Chondrocyte (in vitro differentiated cells): ENCODE results near the gene IZUMO1. TPM values are rescaled to one million over a fixed set of nuclear protein-coding genes. Genes with fewer than 3 reads are reported as not detected.
"Not testable (repeated sequence)": the region's sequence is repeated elsewhere in the genome, so short reads cannot be mapped to it uniquely, and the experiment has no call there.

Experiments
- DNase-seq: peaks from one replicate; pipeline ENCODE4 v3.0.0; 2021; ENCODE audit warnings: mixed read lengths, low spot score
- H3K27ac Mint-ChIP-seq: one replicate; pipeline ENCODE4 v1.8.0; 2021; ENCODE audit warnings: mild to moderate bottlenecking, moderate library complexity, mixed read lengths; ENCODE audit not compliant: unreplicated experiment
- H3K27me3 Mint-ChIP-seq: 2 replicates; pipeline ENCODE4 v1.8.0; 2021; ENCODE audit warnings: low read depth, mixed read lengths
- H3K36me3 Mint-ChIP-seq: 2 replicates; pipeline ENCODE4 v1.8.0; 2021; ENCODE audit warnings: low read depth, mixed read lengths
- H3K4me1 Mint-ChIP-seq: 2 replicates; pipeline ENCODE4 v1.8.0; 2021; ENCODE audit warnings: low read depth, mild to moderate bottlenecking, mixed read lengths
- H3K4me3 Mint-ChIP-seq: one replicate; pipeline ENCODE4 v1.8.0; 2021; ENCODE audit warnings: mild to moderate bottlenecking, moderate library complexity, mixed read lengths; ENCODE audit not compliant: unreplicated experiment
- H3K9me3 Mint-ChIP-seq: 2 replicates; pipeline ENCODE4 v1.8.0; 2021; ENCODE audit warnings: low read depth, mixed read lengths
- CTCF ChIP-seq: fragments of 200-600 bp; sonication (generic); IDR thresholded peaks from 2 replicates; pipeline ENCODE4 v1.5.0; 2021; ENCODE audit warnings: antibody characterized with exemption, mild to moderate bottlenecking, moderate library complexity
- long read RNA-seq: library from polyadenylated mRNA; stranded (forward); transcript quantifications from one replicate; pipeline ENCODE4 v2.0.0, GENCODE V29; 2021
- total RNA-seq: library from RNA; stranded (reverse); gene quantifications from 3 replicates; pipeline ENCODE4 v1.2.1, GENCODE V29; 2021

The IZUMO1 gene
- total RNA-seq: not detected in 3 replicates
- long read RNA-seq: 0 reads

- no peaks in the 10 kb centered on the region for H3K9me3 Mint-ChIP-seq
- peak within 1 kb of the TSS; percentile 89 for H3K27ac Mint-ChIP-seq
- peak within 1 kb of the TSS; percentile 68 for H3K4me3 Mint-ChIP-seq
- no peaks in the 10 kb centered on the region for H3K36me3 Mint-ChIP-seq
- no peaks in the 10 kb centered on the region for H3K27me3 Mint-ChIP-seq
- DNase-seq: no peak
- H3K4me1 Mint-ChIP-seq: peaks cover 5% of the 10 kb centered on the region
- no peak for TF ChIP-seq CTCF
Observed at GRCh38 chr19:48746738-48747575, at the start of gene IZUMO1. Gene IZUMO1 (minus strand): TSS chr19:48746909. CDS start chr19:48745859, 1,050 bp downstream.

- no peak for DNase-seq
- Mint-ChIP-seq H3K4me3 (peak overlapping the region; percentile 90), H3K4me1 (peaks cover 33% of the 10 kb centered on the region), H3K36me3 (no peaks in the 10 kb centered on the region), H3K9me3 (no peaks in the 10 kb centered on the region), H3K27ac (peak overlapping the region; percentile 98), H3K27me3 (no peaks in the 10 kb centered on the region)
- no peak for TF ChIP-seq CTCF
Observed at GRCh38 chr19:48795685-48796070, 49.0 kb upstream of the IZUMO1 start.

DNA sequence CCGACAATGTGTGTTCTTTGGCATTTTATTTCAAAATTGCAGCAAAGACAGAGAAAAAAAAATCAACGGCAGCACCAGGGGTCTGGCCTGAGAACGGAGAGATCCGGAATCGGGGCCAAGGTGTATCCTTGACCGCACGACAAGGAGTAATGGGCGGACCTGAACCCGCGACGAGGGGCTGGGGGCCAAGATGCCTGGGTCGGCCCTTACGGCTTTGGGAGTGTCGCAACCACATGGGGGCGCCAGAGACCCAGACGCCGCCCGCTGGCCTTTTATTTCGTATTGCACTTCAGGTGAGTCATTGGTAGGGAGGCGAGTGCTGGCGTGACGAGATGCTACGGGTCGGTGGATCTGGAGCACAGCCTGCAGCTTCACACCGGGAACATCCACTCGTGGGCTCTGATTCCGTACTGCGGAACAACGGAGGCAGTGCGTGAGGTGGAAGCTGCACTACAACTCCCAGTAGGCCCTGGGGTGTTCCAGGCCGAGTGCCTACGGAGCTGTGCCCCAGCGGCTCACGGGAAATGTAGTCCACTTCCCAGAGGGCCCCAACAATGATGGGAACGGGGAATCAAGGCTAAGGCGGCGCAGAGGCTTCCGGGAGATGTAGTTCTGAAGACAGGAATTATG lies 48.5 kb upstream of the IZUMO1 start:
- peaks cover 30% of the 10 kb centered on the region for H3K4me1 Mint-ChIP-seq
- peak overlapping the region; percentile 90 for H3K4me3 Mint-ChIP-seq
- DNase-seq: no peak
- H3K36me3 Mint-ChIP-seq: no peaks in the 10 kb centered on the region
- TF ChIP-seq CTCF: peak; percentile 100
- H3K27ac Mint-ChIP-seq: peak overlapping the region; percentile 98
- no peaks in the 10 kb centered on the region for H3K27me3 Mint-ChIP-seq
- no peaks in the 10 kb centered on the region for H3K9me3 Mint-ChIP-seq

DNA sequence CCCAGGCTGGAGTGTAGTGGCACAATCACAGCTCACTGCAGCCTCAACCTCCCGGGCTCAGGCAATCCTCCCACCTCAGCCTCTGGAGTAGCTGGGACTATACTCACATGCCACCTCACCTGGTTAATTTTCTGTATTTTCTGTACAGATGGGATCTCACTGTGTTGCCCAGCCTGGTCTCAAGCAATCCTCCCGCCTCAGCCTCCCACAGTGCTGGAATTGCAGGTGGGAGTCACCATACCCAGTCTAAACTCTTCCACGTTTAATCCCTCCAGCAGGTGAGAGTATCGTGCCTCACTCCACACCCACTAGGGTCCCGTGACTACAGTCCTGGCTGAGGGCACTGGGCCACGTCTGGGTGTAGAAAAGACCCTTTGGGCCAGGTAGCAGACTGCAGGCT lies 47.6 kb upstream of the IZUMO1 start:
- peak overlapping the region; percentile 98 for H3K27ac Mint-ChIP-seq
- no peak for TF ChIP-seq CTCF
- H3K36me3 Mint-ChIP-seq: no peaks in the 10 kb centered on the region
- DNase-seq: no peak
- H3K27me3 Mint-ChIP-seq: no peaks in the 10 kb centered on the region
- no peaks in the 10 kb centered on the region for H3K9me3 Mint-ChIP-seq
- peaks cover 26% of the 10 kb centered on the region for H3K4me1 Mint-ChIP-seq
- H3K4me3 Mint-ChIP-seq: peak overlapping the region; percentile 90

DNA sequence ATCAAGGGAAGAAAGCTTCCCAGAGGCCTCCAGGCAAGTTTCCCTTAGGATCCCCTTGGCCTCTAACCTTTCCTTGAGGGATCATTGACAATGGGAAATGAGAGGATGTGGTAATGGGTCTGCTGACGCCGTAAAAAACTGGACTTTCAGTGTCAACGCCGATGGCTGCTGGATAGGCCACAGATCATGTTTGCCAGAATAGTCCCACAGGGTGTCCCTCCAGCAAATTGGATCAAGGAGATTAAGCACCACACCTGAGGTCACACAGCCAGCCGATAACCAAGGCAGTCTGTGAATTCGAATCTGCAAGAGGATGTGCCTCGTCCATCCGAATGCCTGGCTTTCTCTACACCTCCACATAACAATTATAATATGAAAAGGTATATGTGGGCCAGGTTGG lies 46.6 kb upstream of the IZUMO1 start:
- Mint-ChIP-seq H3K27ac (no peak overlapping the region), H3K4me1 (peaks cover 16% of the 10 kb centered on the region), H3K27me3 (no peaks in the 10 kb centered on the region), H3K9me3 (no peaks in the 10 kb centered on the region), H3K4me3 (no peak overlapping the region), H3K36me3 (no peaks in the 10 kb centered on the region)
- DNase-seq: no peak
- no peak for TF ChIP-seq CTCF

DNA sequence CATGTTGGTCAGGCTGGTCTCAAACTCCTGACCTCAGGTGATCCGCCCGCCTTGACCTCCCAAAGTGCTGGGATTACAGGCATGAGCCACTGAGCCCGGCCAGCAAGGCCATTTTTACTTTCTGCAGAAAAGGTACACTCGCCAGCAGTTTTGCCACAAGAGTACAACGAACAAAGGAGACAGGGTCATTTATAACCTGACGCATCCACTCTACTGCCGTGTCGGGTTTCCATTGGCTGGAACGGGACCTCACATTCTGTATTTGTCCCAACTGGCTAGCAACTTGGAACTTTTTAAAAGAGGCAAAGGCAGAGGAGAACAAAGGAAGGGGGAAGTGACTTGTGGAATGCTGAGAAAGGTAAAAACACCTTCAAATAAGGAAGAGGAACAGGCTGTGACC lies 40.6 kb upstream of the IZUMO1 start:
- H3K4me3 Mint-ChIP-seq, H3K27me3 Mint-ChIP-seq, H3K4me1 Mint-ChIP-seq, H3K27ac Mint-ChIP-seq, H3K9me3 Mint-ChIP-seq, H3K36me3 Mint-ChIP-seq, DNase-seq: not testable (repeated sequence)

DNA sequence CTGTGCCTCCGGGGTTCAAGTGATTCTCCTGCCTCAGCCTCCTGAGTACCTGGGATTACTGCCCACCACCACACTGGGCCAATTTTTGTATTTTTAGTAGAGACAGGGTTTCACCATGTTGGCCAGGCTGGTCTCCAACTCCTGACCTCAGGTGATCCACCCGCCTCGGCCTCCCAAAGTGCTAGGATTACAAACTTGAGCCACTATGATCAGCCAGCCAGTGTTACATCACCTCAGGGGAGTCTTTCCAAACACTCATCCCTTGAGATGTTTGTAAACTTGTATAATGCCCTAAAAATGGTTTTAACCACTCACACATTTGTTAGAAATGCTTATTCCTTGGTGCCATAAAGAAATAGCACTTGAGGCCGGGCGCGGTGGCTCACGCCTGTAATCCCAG lies 39.7 kb upstream of the IZUMO1 start:
- not testable (repeated sequence) for H3K4me3 Mint-ChIP-seq, H3K4me1 Mint-ChIP-seq, H3K36me3 Mint-ChIP-seq, H3K27ac Mint-ChIP-seq, H3K27me3 Mint-ChIP-seq, DNase-seq, H3K9me3 Mint-ChIP-seq
